HG03280 (cell line): ENCODE results near the gene SEMA4A.

ENCODE experiments used
- ATAC-seq: cut with Tn5 transposase; IDR thresholded peaks from one replicate; pipeline ENCODE4 v1.9.1; 2021; ENCODE audit warnings: mild to moderate bottlenecking, moderate library complexity; ENCODE audit not compliant: unreplicated experiment

SEMA4A gene

GRCh38 chr1:156134716-156135435, 18.5 kb upstream of the SEMA4A start:
- no peak for ATAC-seq

- ATAC-seq = no peak
Measured at GRCh38 chr1:156135930-156136871, 17.2 kb upstream of the SEMA4A start.

GRCh38 chr1:156136970-156137483, 16.4 kb upstream of the SEMA4A start:
- ATAC-seq = no peak

GRCh38 chr1:156138458-156138867, 14.9 kb upstream of the SEMA4A start:
- ATAC-seq = no peak

GRCh38 chr1:156140879-156141707, 12.3 kb upstream of the SEMA4A start:
- no peak for ATAC-seq

GRCh38 chr1:156143765-156144489, 9.5 kb upstream of the SEMA4A start:
- no peak for ATAC-seq

- ATAC-seq = no peak
Measured at GRCh38 chr1:156144742-156145141, 8.6 kb upstream of the SEMA4A start.

GRCh38 chr1:156145650-156146019, 7.8 kb upstream of the SEMA4A start:
- ATAC-seq = no peak

- ATAC-seq = no peak
Measured at GRCh38 chr1:156146020-156146768, 7.2 kb upstream of the SEMA4A start.

- ATAC-seq = no peak
Measured at GRCh38 chr1:156146769-156147405, 6.5 kb upstream of the SEMA4A start.

- ATAC-seq = no peak
Measured at GRCh38 chr1:156148216-156148615, 5.2 kb upstream of the SEMA4A start.

- peak; percentile 46 for ATAC-seq
Measured at GRCh38 chr1:156149374-156150332, 3.7 kb upstream of the SEMA4A start.

GRCh38 chr1:156150333-156151011, 2.9 kb upstream of the SEMA4A start:
- ATAC-seq = no peak

GRCh38 chr1:156151093-156151688, 2.2 kb upstream of the SEMA4A start:
- ATAC-seq = no peak

- no peak for ATAC-seq
Measured at GRCh38 chr1:156152628-156153027, 757 bp upstream of the SEMA4A start.

GRCh38 chr1:156154317-156154749, 948 bp downstream of the SEMA4A start:
- ATAC-seq = peak; percentile 60
